Hematopoietic multipotent progenitor cell (in vitro differentiated cells): Measurements from ENCODE around the gene IQCK. TPM values are rescaled to one million over a fixed set of nuclear protein-coding genes. Genes with fewer than 3 reads are reported as not detected.

Experiments
- DNase-seq, 3 donors: peaks; one replicate each; pipeline ENCODE4 v3.0.0-alpha.2; 2011 to 2015; ENCODE audit warnings: low read depth in 2 of 3, low spot score in 2 of 3
- total RNA-seq: library from RNA; depleted of rRNA; stranded (reverse); fragments of >200 nt; gene quantifications from one replicate; pipeline ENCODE4 v1.2.3, GENCODE V29; 2012

IQCK gene
- total RNA-seq, 1 donor: 2.7 TPM

- DNase-seq: peak in 2 of 3 donors; percentile 18 to 50
Observed at GRCh38 chr16:19830902-19831560, 113.0 kb downstream of the IQCK start.

- no peak for DNase-seq
Observed at GRCh38 chr16:19831678-19832077, 113.6 kb downstream of the IQCK start.

- no peak for DNase-seq
Observed at GRCh38 chr16:19833176-19833575, 115.1 kb downstream of the IQCK start.

GRCh38 chr16:19833581-19833980 lies 115.5 kb downstream of the IQCK start:
- no peak for DNase-seq

GRCh38 chr16:19835196-19835595 lies 117.1 kb downstream of the IQCK start:
- DNase-seq: no peak

- peak in 2 of 3 donors; percentile 8 to 59 for DNase-seq
Observed at GRCh38 chr16:19835968-19836421, 117.9 kb downstream of the IQCK start.

- no peak for DNase-seq
Observed at GRCh38 chr16:19837331-19837980, 119.4 kb downstream of the IQCK start.

- DNase-seq: no peak
Observed at GRCh38 chr16:19837984-19838707, 120.1 kb downstream of the IQCK start.

- no peak for DNase-seq
Observed at GRCh38 chr16:19840524-19841110, 122.5 kb downstream of the IQCK start.

- no peak for DNase-seq
Observed at GRCh38 chr16:19841184-19841583, 123.1 kb downstream of the IQCK start.

- no peak for DNase-seq
Observed at GRCh38 chr16:19842426-19843157, 124.5 kb downstream of the IQCK start.

GRCh38 chr16:19843371-19843770 lies 125.3 kb downstream of the IQCK start:
- DNase-seq: no peak

- no peak for DNase-seq
Observed at GRCh38 chr16:19844945-19845641, 127.0 kb downstream of the IQCK start.

GRCh38 chr16:19846436-19846835 lies 128.4 kb downstream of the IQCK start:
- no peak for DNase-seq

GRCh38 chr16:19848756-19849155 lies 130.7 kb downstream of the IQCK start:
- no peak for DNase-seq

GRCh38 chr16:19850131-19850817 lies 132.2 kb downstream of the IQCK start:
- no peak for DNase-seq

GRCh38 chr16:19851476-19851875 lies 133.4 kb downstream of the IQCK start:
- no peak for DNase-seq

GRCh38 chr16:19853132-19853741 lies 135.2 kb downstream of the IQCK start:
- DNase-seq: no peak
